ENCODE measurements around the gene CBL.
"Not testable (repeated sequence)": the region's sequence is repeated elsewhere in the genome, so short reads cannot be mapped to it uniquely, and the experiment has no call there.

The CBL gene

DNA sequence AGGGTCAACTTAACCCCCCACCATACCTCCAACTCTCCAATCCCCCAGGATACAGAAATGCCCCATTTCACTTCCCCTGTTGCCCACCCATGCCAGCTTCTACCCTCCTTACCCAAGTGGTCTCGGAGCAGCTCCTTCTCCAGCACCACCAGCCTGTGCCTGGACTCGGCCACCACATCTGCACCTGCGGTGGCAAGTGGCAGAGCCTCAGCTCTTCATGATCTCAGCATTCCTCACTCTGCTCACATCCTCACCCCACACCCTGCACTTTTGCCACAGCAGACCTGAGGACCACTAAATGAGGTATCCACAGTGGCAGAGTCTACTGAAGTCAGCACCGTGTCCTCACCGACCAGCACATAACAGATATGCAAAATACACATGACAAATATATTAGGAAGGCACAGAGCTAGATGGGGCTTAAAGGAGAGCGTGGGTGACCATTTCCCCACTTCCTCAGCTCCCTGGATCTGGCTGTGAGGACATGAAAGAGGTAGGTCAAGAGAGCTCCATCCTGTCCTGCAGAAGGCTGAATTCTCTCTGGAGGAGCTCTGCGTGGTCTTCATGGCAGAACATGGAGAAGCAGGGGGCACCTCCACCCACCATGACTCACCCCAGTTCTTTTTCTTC is 11.2 kb upstream of the CBL start:
- H3K4me1 ChIP-seq (ENCODE audit: insufficient read depth, poor library complexity, severe bottlenecking) = no peaks in the 10 kb centered on the region

DNA sequence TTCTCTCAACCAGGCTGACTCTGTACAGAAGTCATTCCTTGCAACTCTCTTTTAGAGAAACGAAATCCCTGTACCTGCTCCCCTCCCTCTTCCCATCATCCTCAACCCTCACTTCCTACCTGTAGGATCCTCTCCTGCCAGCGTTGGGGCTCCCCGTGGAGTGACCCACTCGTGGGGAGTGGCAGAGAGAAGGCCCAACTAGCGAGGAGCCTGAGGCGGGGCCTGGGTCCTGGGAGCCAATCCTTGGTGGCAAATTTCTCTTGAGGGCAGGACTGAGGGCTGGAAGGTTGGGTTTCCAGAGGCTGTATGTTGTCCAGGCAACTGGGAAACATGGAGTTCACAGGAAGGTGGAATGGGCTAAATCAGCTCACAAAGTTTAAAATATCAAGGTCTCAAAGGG is 10.5 kb upstream of the CBL start:
- DNase-seq (ENCODE audit: low spot score) = no peak
- Histone ChIP-seq H3K4me3 (ENCODE audit: severe bottlenecking) (no peak overlapping the region), H3K9me3 (ENCODE audit: severe bottlenecking) (no peaks in the 10 kb centered on the region), H3K36me3 (ENCODE audit: low read depth) (no peaks in the 10 kb centered on the region), H3K27ac (ENCODE audit: poor library complexity, severe bottlenecking) (no peak overlapping the region), H3K27me3 (ENCODE audit: insufficient read depth, poor library complexity, severe bottlenecking) (no peaks in the 10 kb centered on the region), H3K4me1 (ENCODE audit: insufficient read depth, poor library complexity, severe bottlenecking) (no peaks in the 10 kb centered on the region)
- peak; percentile 76 for ATAC-seq (ENCODE audit: low read depth)
- TF ChIP-seq, protein P1, sequence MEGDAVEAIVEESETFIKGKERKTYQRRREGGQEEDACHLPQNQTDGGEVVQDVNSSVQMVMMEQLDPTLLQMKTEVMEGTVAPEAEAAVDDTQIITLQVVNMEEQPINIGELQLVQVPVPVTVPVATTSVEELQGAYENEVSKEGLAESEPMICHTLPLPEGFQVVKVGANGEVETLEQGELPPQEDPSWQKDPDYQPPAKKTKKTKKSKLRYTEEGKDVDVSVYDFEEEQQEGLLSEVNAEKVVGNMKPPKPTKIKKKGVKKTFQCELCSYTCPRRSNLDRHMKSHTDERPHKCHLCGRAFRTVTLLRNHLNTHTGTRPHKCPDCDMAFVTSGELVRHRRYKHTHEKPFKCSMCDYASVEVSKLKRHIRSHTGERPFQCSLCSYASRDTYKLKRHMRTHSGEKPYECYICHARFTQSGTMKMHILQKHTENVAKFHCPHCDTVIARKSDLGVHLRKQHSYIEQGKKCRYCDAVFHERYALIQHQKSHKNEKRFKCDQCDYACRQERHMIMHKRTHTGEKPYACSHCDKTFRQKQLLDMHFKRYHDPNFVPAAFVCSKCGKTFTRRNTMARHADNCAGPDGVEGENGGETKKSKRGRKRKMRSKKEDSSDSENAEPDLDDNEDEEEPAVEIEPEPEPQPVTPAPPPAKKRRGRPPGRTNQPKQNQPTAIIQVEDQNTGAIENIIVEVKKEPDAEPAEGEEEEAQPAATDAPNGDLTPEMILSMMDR (IDR thresholded peaks at IDR 0.05; ENCODE audit: poor library complexity, severe bottlenecking) = no peak

More for the DNA sequence above, 11.2 kb upstream of the CBL start:
- H3K27ac ChIP-seq (ENCODE audit: poor library complexity, severe bottlenecking) = no peak overlapping the region
- TF ChIP-seq, protein P1 (IDR thresholded peaks at IDR 0.05; ENCODE audit: poor library complexity, severe bottlenecking) = no peak
- no peaks in the 10 kb centered on the region for H3K9me3 ChIP-seq (ENCODE audit: severe bottlenecking)
- no peak for ATAC-seq (ENCODE audit: low read depth)
- H3K36me3 ChIP-seq (ENCODE audit: low read depth) = no peaks in the 10 kb centered on the region
- DNase-seq (ENCODE audit: low spot score) = no peak
- no peak overlapping the region for H3K4me3 ChIP-seq (ENCODE audit: severe bottlenecking)
- H3K27me3 ChIP-seq (ENCODE audit: insufficient read depth, poor library complexity, severe bottlenecking) = no peaks in the 10 kb centered on the region

DNA sequence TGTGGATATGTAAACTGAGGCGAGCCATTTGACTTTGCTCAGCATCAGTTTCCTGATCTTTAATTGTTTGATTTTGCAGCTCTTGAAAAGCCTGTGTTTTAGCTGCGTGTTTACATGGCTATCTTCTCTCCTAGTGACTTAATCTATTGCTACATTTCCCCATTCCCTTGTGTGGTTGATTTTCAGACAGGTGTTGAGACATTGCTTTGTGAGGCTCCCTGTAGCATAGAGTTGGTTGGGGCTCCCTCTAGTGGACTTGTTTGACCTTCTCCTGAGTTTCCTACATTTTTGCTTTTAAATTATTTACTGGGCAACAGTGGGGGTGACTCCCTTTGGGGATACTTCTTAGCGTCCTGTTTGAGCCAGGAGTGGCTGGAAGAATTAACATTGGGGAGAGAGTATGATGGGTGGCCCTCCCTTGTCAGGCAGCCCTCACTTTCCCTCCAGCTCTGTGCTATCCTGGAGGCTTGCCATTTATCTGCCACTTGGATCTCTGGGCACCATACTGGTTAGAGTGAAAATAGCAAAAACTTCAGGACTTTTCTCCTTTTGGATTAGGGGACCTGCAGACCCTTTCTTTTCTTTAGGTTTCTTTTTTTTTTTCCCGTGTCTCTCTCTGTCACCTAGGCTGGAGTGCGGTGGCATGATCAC is 9.2 kb upstream of the CBL start:
- Histone ChIP-seq H3K4me1 (ENCODE audit: insufficient read depth, poor library complexity, severe bottlenecking) (no peaks in the 10 kb centered on the region), H3K4me3 (ENCODE audit: severe bottlenecking) (no peak overlapping the region), H3K27ac (ENCODE audit: poor library complexity, severe bottlenecking) (no peak overlapping the region), H3K9me3 (ENCODE audit: severe bottlenecking) (no peaks in the 10 kb centered on the region), H3K36me3 (ENCODE audit: low read depth) (no peaks in the 10 kb centered on the region), H3K27me3 (ENCODE audit: insufficient read depth, poor library complexity, severe bottlenecking) (no peaks in the 10 kb centered on the region)
- ATAC-seq (ENCODE audit: low read depth) (peak; percentile 89), DNase-seq (ENCODE audit: low spot score) (no peak)
- TF ChIP-seq, protein P1 (IDR thresholded peaks at IDR 0.05; ENCODE audit: poor library complexity, severe bottlenecking) = peak; percentile 90

DNA sequence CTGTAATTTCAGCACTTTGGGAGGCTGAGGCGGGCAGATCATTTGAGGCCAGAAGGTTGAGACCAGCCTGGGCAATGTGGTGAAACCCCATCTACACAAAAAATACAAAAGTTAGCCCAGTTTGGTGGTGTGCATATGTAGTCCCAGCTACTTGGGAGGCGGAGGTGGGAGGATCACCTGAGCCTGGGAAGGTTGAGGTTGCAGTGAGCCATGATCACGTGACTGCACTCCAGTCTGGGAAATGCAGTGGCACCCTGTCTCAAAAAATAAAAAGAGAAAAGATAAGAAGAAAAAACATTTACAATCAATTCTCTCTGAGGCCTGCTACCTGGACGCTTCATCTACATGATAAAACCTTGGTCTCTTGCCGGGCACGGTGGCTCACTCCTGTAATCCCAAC is 7.2 kb upstream of the CBL start:
- no peaks in the 10 kb centered on the region for H3K9me3 ChIP-seq (ENCODE audit: severe bottlenecking)
- H3K27me3 ChIP-seq (ENCODE audit: insufficient read depth, poor library complexity, severe bottlenecking) = no peaks in the 10 kb centered on the region
- TF ChIP-seq, protein P1 (IDR thresholded peaks at IDR 0.05; ENCODE audit: poor library complexity, severe bottlenecking) = no peak
- H3K4me1 ChIP-seq (ENCODE audit: insufficient read depth, poor library complexity, severe bottlenecking) = no peaks in the 10 kb centered on the region
- H3K4me3 ChIP-seq (ENCODE audit: severe bottlenecking) = no peak overlapping the region
- no peak for ATAC-seq (ENCODE audit: low read depth)
- no peaks in the 10 kb centered on the region for H3K36me3 ChIP-seq (ENCODE audit: low read depth)
- DNase-seq (ENCODE audit: low spot score) = no peak
- H3K27ac ChIP-seq (ENCODE audit: poor library complexity, severe bottlenecking) = no peak overlapping the region

DNA sequence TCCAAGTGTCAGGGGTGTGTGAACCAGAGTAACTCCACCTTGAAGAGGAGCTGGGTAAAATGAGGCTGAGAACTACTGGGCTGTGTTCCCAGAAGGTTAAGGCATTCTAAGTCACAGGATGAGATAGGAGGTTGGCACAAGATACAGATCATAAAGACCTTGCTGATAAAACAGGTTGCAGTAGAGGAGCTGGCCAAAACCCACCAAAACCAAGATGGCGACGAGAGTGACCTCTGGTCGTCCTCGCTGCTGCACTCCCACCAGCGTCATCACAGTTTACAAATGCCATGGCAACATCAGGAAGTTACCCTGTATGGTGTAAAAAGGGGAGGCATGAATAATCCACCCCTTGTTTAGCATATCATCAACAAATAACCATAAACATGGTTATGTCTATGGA is 4.9 kb upstream of the CBL start:
- not testable (repeated sequence) for H3K27me3 ChIP-seq (ENCODE audit: insufficient read depth, poor library complexity, severe bottlenecking)

More for the DNA sequence above, 4.9 kb upstream of the CBL start:
- H3K4me3 ChIP-seq (ENCODE audit: severe bottlenecking); H3K27ac ChIP-seq (ENCODE audit: poor library complexity, severe bottlenecking); ATAC-seq (ENCODE audit: low read depth); H3K4me1 ChIP-seq (ENCODE audit: insufficient read depth, poor library complexity, severe bottlenecking); DNase-seq (ENCODE audit: low spot score); H3K36me3 ChIP-seq (ENCODE audit: low read depth); H3K9me3 ChIP-seq (ENCODE audit: severe bottlenecking): not testable (repeated sequence)
